K562 (cell line): ENCODE results near the gene CDC5L. TPM values are rescaled to one million over a fixed set of nuclear protein-coding genes. Genes with fewer than 3 reads are reported as not detected.

Experiments
- ATAC-seq: fragments of 200-7000 bp; cut with Tn5 transposase; 3 replicates; pipeline ENCODE4 v1.9.1; 2020; ENCODE audit warnings: moderate library complexity
- BruUV-seq: library from RNA; stranded (reverse); fragments of 400-500 nt; replicated peaks from 2 replicates; lab custom pipeline; 2021; lab: Mats Ljungman, UMichigan
- CTCF ChIA-PET: fragments of 300-600 bp; formaldehyde crosslinking; extraction: SDS; loops from one replicate; lab custom pipeline; 2021; ENCODE audit warnings: low intra/inter-chr PET ratio; lab: Yijun Ruan, JAX
- POLR2A ChIA-PET: fragments of 300-600, 350-650 bp; sonication (Branson Sonifier 250); formaldehyde crosslinking; extraction: SDS; loops from one replicate; lab custom pipeline; 2021; ENCODE audit warnings: antibody characterized with exemption, inconsistent platforms; lab: Yijun Ruan, JAX
- DNase-seq, 4 experiments: peaks; one replicate each; pipeline versions ENCODE4 v3.0.0 to v3.0.0-alpha.2; 2011 to 2018; ENCODE audit warnings: low spot score in 3 of 4, mixed read lengths in 3 of 4; ENCODE audit errors: extremely low read depth in 1 of 4
- FAIRE-seq: peaks from 2 replicates; lab custom pipeline; 2011; peaks lifted over from hg19 to GRCh38; lab: Jason Lieb, UNC
- H2AFZ ChIP-seq: 2 replicates; pipeline ENCODE4 v1.6.0; 2011; ENCODE audit warnings: low read depth, low read length, control low read depth, inconsistent platforms
- H3K27ac ChIP-seq: fragments of 200-600 bp; 3 replicates; pipeline ENCODE4 v1.8.0; 2011; ENCODE audit warnings: low read depth, mild to moderate bottlenecking, control low read depth, inconsistent platforms, low read length, moderate library complexity, mixed read lengths; ENCODE audit errors: extremely low read depth
- H3K27me3 ChIP-seq, 2 experiments: fragments of 300-600 bp in 1 of 2; 2 replicates in 1 of 2; 3 replicates in 1 of 2; pipeline versions ENCODE4 v1.6.0 to v1.8.0; 2011; ENCODE audit warnings: inconsistent platforms in 2 of 2, low read length in 2 of 2, mild to moderate bottlenecking in 1 of 2, mixed read lengths in 1 of 2, moderate library complexity in 1 of 2; ENCODE audit not compliant: control insufficient read depth in 2 of 2, insufficient read depth in 2 of 2
- H3K36me3 ChIP-seq: fragments of 300-600 bp; 3 replicates; pipeline ENCODE4 v1.8.0; 2011; ENCODE audit warnings: mild to moderate bottlenecking, low read length, inconsistent platforms; ENCODE audit not compliant: control insufficient read depth, insufficient read depth
- H3K4me1 ChIP-seq, 2 experiments: fragments of 200-600 bp in 1 of 2; replicated peaks in 1 of 2; 2 replicates in 1 of 2; 3 replicates in 1 of 2; pipeline versions ENCODE4 v1.5.1 to v1.8.0; 2011; ENCODE audit warnings: inconsistent platforms in 2 of 2, low read length in 2 of 2, mild to moderate bottlenecking in 1 of 2, mixed read lengths in 1 of 2, moderate library complexity in 1 of 2; ENCODE audit not compliant: control insufficient read depth in 2 of 2, insufficient read depth in 2 of 2
- H3K4me2 ChIP-seq: 2 replicates; pipeline ENCODE4 v1.6.1; 2011; ENCODE audit warnings: low read length, control low read depth, inconsistent platforms, mixed read lengths; ENCODE audit not compliant: insufficient read depth
- H3K4me3 ChIP-seq: fragments of 200-600 bp; sonication (generic), shearing (Covaris generic); 2 replicates; pipeline ENCODE4 v1.5.1; 2016; ENCODE audit warnings: control low read depth, inconsistent platforms
- H3K79me2 ChIP-seq: fragments of 200-600 bp; 3 replicates; pipeline ENCODE4 v1.8.0; 2011; ENCODE audit warnings: low read length, inconsistent platforms; ENCODE audit not compliant: control insufficient read depth, insufficient read depth
- H3K9ac ChIP-seq, 2 experiments: 2 replicates each; pipeline versions ENCODE4 v1.6.0 to v1.6.1; 2011; ENCODE audit warnings: low read depth in 2 of 2, low read length in 2 of 2, control low read depth in 1 of 2, inconsistent platforms in 1 of 2, mild to moderate bottlenecking in 1 of 2, mixed read lengths in 1 of 2; ENCODE audit not compliant: insufficient read depth in 1 of 2
- H3K9me1 ChIP-seq: one replicate; pipeline ENCODE4 v1.6.0; 2011; ENCODE audit warnings: inconsistent platforms, mild to moderate bottlenecking, low read length, moderate library complexity; ENCODE audit not compliant: control insufficient read depth, insufficient read depth
- H3K9me3 ChIP-seq: replicated peaks from 2 replicates; pipeline ENCODE4 v1.5.1; 2011; ENCODE audit warnings: low read depth, low read length, inconsistent platforms; ENCODE audit not compliant: control insufficient read depth, insufficient read depth
- H4K20me1 ChIP-seq: replicated peaks from 2 replicates; pipeline ENCODE4 v1.6.1; 2011; ENCODE audit warnings: low read length, inconsistent platforms, mixed read lengths; ENCODE audit not compliant: control insufficient read depth, insufficient read depth
- CREB3 ChIP-seq: fragments of 450-650 bp; conservative IDR thresholded peaks from 2 replicates; pipeline ENCODE4 v1.6.1; 2016; ENCODE audit warnings: missing genetic modification characterization, low read depth, mild to moderate bottlenecking, missing compliant biosample characterization, moderate library complexity
- HMGN3 ChIP-seq: IDR thresholded peaks from 2 replicates; pipeline ENCODE4 v1.6.1; 2011; ENCODE audit warnings: borderline replicate concordance, low read depth, mild to moderate bottlenecking, mixed read lengths, low read length; ENCODE audit not compliant: insufficient read length; ENCODE audit errors: extremely low read depth
- MAX ChIP-seq: sonication (generic); formaldehyde crosslinking; IDR thresholded peaks from 2 replicates; pipeline ENCODE4 v1.9.0; 2022; ENCODE audit warnings: mild to moderate bottlenecking, missing genetic modification reagents
- RBM25 ChIP-seq: fragments of 200-400 bp; formaldehyde crosslinking; IDR thresholded peaks from 2 replicates; pipeline ENCODE4 v1.6.1; 2018; ENCODE audit warnings: low read length, low read depth, moderate library complexity; ENCODE audit not compliant: severe bottlenecking
- SP2 ChIP-seq: IDR thresholded peaks from 2 replicates; pipeline ENCODE4 v1.6.1; 2011; ENCODE audit warnings: mild to moderate bottlenecking, low read depth, low read length, moderate library complexity; ENCODE audit not compliant: poor library complexity, severe bottlenecking; ENCODE audit errors: extremely low read depth
- ZNF12 ChIP-seq: sonication (generic); formaldehyde crosslinking; IDR thresholded peaks from 2 replicates; pipeline ENCODE4 v1.4.0; 2020; ENCODE audit warnings: mild to moderate bottlenecking, missing genetic modification reagents
- ZNF655 ChIP-seq: fragments of 250-450 bp; sonication (Bioruptor Pico); IDR thresholded peaks from 2 replicates; pipeline ENCODE4 v1.5.0; 2021
- WGBS: fragments of 100-300 bp; shearing (Covaris generic); methylation state at CpG from one replicate; pipeline ENCODE4 v1.1.6; 2016; ENCODE audit warnings: low coverage, mixed read lengths; ENCODE audit not compliant: insufficient coverage; ENCODE audit errors: missing lambda C conversion rate; 5-methylcytosine and 5-hydroxymethylcytosine counted together
- in situ Hi-C: fragments of 300-500 bp; cut with MboI; formaldehyde crosslinking; loops from 4 replicates; pipeline ENCODE4 v1.15.0; 2018; ENCODE audit warnings: inconsistent platforms, mixed read lengths
- intact Hi-C: fragments of 100-400 bp; cut with micrococcal nuclease; formaldehyde crosslinking; loops from 2 replicates; pipeline ENCODE4 v1.14.2; 2022
- polyA plus RNA-seq, 8 experiments: library from polyadenylated mRNA; depleted of rRNA in 4 of 8; stranded (reverse) in 5 of 8; unstranded in 3 of 8; fragments of >200 nt; fragmentation: Nextera tagmentation in 2 of 8; fragmentation: Illumina TruSeq in 1 of 8; extraction: Ambion mirVana in 2 of 8; extraction: Trizol in 1 of 8; gene quantifications; 2 replicates each; pipeline versions ENCODE4 v1.2.1 to v1.2.3, GENCODE V29; 2011 to 2014; ENCODE audit warnings: inconsistent platforms in 1 of 8, missing spikeins in 1 of 8
- total RNA-seq, 7 experiments: library from RNA; depleted of rRNA in 6 of 7; stranded (reverse); fragments of >200 nt in 6 of 7; fragmentation: Illumina TruSeq in 2 of 7; extraction: Trizol in 2 of 7; gene quantifications; 2 replicates each; pipeline versions ENCODE4 v1.2.1 to v1.2.3, GENCODE V29; 2011 to 2021; ENCODE audit warnings: low replicate concordance in 1 of 7
- TF ChIP-seq, protein P1 (sequence below): fragments of 450-650 bp; IDR thresholded peaks from 2 replicates; pipeline ENCODE4 v1.7.0; 2016; ENCODE audit warnings: borderline replicate concordance

Gene CDC5L
- total and polyA plus RNA-seq, 9 of the 15 experiments (the other 6 are each of a cell fraction or from before 2014, with no cell fraction given): 22.3 to 44.2 (median 30.8) TPM

- ATAC-seq: no peak
- Histone ChIP-seq H3K9me1 (no peaks in the 10 kb centered on the region), H2AFZ (peak overlapping the region; percentile 100), H3K4me2 (peak overlapping the region; percentile 97), H4K20me1 (peaks cover 24% of the 10 kb centered on the region), H3K36me3 (peaks cover 23% of the 10 kb centered on the region), H3K4me1 (peaks cover 3 to 26% of the 10 kb centered on the region in 2 experiments; a peak in 4 of 5 replicates), H3K4me3 (peak overlapping the region; percentile 81), H3K79me2 (peaks cover 33% of the 10 kb centered on the region), H3K27me3 (peaks cover 4% of the 10 kb centered on the region in 2 experiments; a peak in 3 of 5 replicates), H3K27ac (peak overlapping the region; percentile 97), H3K9me3 (no peaks in the 10 kb centered on the region), H3K9ac (peak overlapping the region; percentile 95 to 96)
- ChIA-PET CTCF (no interaction called here), POLR2A (interaction anchor here (0.7 to 2.9 kb wide), 8 partner anchors 9 to 70 kb away, joined by 3 to 23 read pairs (median 7); no protein-coding TSS in a partner anchor)
- 52% methylated on average over 6 of the region's 6 CpGs for WGBS
- in situ Hi-C loops (no loop called here), intact Hi-C loops (no loop called here)
- peak; percentile 16 for TF ChIP-seq RBM25
- TF ChIP-seq MAX (CRISPR knock-in tag): no peak
- peak in 1 of 4 experiments; percentile 20 for DNase-seq
- no TSS peak for BruUV-seq
- FAIRE-seq: no peak
These were observed 1.1 kb upstream of the CDC5L start for GRCh38 chr6:44386364-44386928.

- peak in 2 of 4 experiments; percentile 47 to 49 for DNase-seq
- Histone ChIP-seq H3K4me2 (peak overlapping the region; percentile 97), H3K9me1 (no peaks in the 10 kb centered on the region), H3K9ac (peak overlapping the region; percentile 95 to 96), H3K27ac (peak overlapping the region; percentile 97), H3K79me2 (peaks cover 38% of the 10 kb centered on the region), H3K4me1 (peaks cover 3 to 26% of the 10 kb centered on the region in 2 experiments; a peak in 4 of 5 replicates), H3K4me3 (peak overlapping the region; percentile 81), H3K36me3 (peaks cover 28% of the 10 kb centered on the region), H3K9me3 (no peaks in the 10 kb centered on the region), H2AFZ (peak overlapping the region; percentile 100), H3K27me3 (no peaks in the 10 kb centered on the region), H4K20me1 (peaks cover 24% of the 10 kb centered on the region)
- intact Hi-C loops: no loop called here
- CTCF ChIA-PET: interaction anchor here (0.6 kb wide), 2 partner anchors 10 to 257 kb away, joined by 3 read pairs; no protein-coding TSS in a partner anchor
- TSS peak; percentile 88 for BruUV-seq
- 4% methylated on average over 8 of the region's 8 CpGs for WGBS
- FAIRE-seq: no peak
- POLR2A ChIA-PET: interaction anchor here (0.6 to 2.9 kb wide), 14 partner anchors 8 to 122 kb away, joined by 3 to 23 read pairs (median 4); no protein-coding TSS in a partner anchor
- peak; percentile 5; the same call in 2 of the 3 replicates for ATAC-seq
- in situ Hi-C loops: no loop called here
- TF ChIP-seq CREB3 (tag): 0 out of 2 replicates have a peak, but pooled peaks have one; percentile 71
- TF ChIP-seq ZNF12 (CRISPR knock-in tag): no peak
- no peak for TF ChIP-seq ZNF655 (CRISPR knock-in tag)
- no peak for TF ChIP-seq HMGN3
- TF ChIP-seq, protein P1, sequence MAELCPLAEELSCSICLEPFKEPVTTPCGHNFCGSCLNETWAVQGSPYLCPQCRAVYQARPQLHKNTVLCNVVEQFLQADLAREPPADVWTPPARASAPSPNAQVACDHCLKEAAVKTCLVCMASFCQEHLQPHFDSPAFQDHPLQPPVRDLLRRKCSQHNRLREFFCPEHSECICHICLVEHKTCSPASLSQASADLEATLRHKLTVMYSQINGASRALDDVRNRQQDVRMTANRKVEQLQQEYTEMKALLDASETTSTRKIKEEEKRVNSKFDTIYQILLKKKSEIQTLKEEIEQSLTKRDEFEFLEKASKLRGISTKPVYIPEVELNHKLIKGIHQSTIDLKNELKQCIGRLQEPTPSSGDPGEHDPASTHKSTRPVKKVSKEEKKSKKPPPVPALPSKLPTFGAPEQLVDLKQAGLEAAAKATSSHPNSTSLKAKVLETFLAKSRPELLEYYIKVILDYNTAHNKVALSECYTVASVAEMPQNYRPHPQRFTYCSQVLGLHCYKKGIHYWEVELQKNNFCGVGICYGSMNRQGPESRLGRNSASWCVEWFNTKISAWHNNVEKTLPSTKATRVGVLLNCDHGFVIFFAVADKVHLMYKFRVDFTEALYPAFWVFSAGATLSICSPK: no peak
- no peak for TF ChIP-seq SP2
These were observed 569 bp upstream of the CDC5L start for GRCh38 chr6:44386929-44387345.
